Caco-2 (cell line): ENCODE measurements around the gene ZNF599. TPM values are rescaled to one million over a fixed set of nuclear protein-coding genes. Genes with fewer than 3 reads are reported as not detected.

Experiments used
- total RNA-seq: library from RNA; stranded (reverse); gene quantifications from 2 replicates; pipeline ENCODE4 v1.2.3, GENCODE V29; 2022

Gene ZNF599
- total RNA-seq, 1 experiment from 2014 or later = 5.0 TPM

Other genes with a start within 250 kb of the ZNF599 start
- gene SCGB2B2, start 96.1 kb downstream of the ZNF599 start, total RNA-seq = 0.72 and 1.00 TPM in 2 replicates
- 28.1 and 30.1 TPM in 2 replicates for gene ZNF302, start 95.5 kb downstream of the ZNF599 start, total RNA-seq
- 5.4 and 6.2 TPM in 2 replicates for gene ZNF181, start 39.0 kb downstream of the ZNF599 start, total RNA-seq
- 5.2 and 5.6 TPM in 2 replicates for gene ZNF30, start 153.7 kb upstream of the ZNF599 start, total RNA-seq
- gene ZNF792, start 191.0 kb upstream of the ZNF599 start, total RNA-seq = 4.5 and 5.6 TPM in 2 replicates
- 110 and 132 TPM in 2 replicates for gene GRAMD1A, start 227.1 kb upstream of the ZNF599 start, total RNA-seq